H9 (cell line): ENCODE data around the gene INPP4A. TPM values are rescaled to one million over a fixed set of nuclear protein-coding genes. Genes with fewer than 3 reads are reported as not detected.

Experiments used
- DNase-seq: peaks from one replicate; pipeline ENCODE4 v3.0.0-alpha.2; 2017
- H2AFZ ChIP-seq: one replicate; pipeline ENCODE4 v1.6.1; 2013; ENCODE audit warnings: mild to moderate bottlenecking, low read length, control low read depth, moderate library complexity
- H2AK5ac ChIP-seq: 2 replicates; pipeline ENCODE4 v1.6.1; 2013; ENCODE audit warnings: low read length, control low read depth, mixed read lengths; ENCODE audit not compliant: insufficient read length
- H2BK120ac ChIP-seq: one replicate; pipeline ENCODE4 v1.6.1; 2013; ENCODE audit warnings: low read depth, mild to moderate bottlenecking, low read length, control low read depth, inconsistent platforms; ENCODE audit not compliant: poor library complexity, severe bottlenecking
- H2BK12ac ChIP-seq: 2 replicates; pipeline ENCODE4 v1.6.1; 2013; ENCODE audit warnings: low read length, control low read depth, mixed read lengths, low read depth; ENCODE audit not compliant: insufficient read length
- H2BK15ac ChIP-seq: 2 replicates; pipeline ENCODE4 v1.6.1; 2013; ENCODE audit warnings: low read depth, low read length, control low read depth
- H2BK20ac ChIP-seq: one replicate; pipeline ENCODE4 v1.6.1; 2013; ENCODE audit warnings: low read depth, mild to moderate bottlenecking, low read length, control low read depth, inconsistent platforms; ENCODE audit not compliant: poor library complexity, severe bottlenecking
- H2BK5ac ChIP-seq: 2 replicates; pipeline ENCODE4 v1.6.1; 2013; ENCODE audit warnings: low read length, control low read depth, mixed read lengths; ENCODE audit not compliant: insufficient read length
- H3K14ac ChIP-seq: 2 replicates; pipeline ENCODE4 v1.6.1; 2013; ENCODE audit warnings: low read length, control low read depth; ENCODE audit not compliant: insufficient read depth
- H3K18ac ChIP-seq: 2 replicates; pipeline ENCODE4 v1.6.1; 2013; ENCODE audit warnings: low read depth, mild to moderate bottlenecking, mixed read lengths, low read length, control low read depth; ENCODE audit not compliant: insufficient read length
- H3K23ac ChIP-seq: 2 replicates; pipeline ENCODE4 v1.6.1; 2013; ENCODE audit warnings: low read length, control low read depth, mixed read lengths, low read depth; ENCODE audit not compliant: insufficient read length
- H3K23me2 ChIP-seq: 2 replicates; pipeline ENCODE4 v1.6.1; 2013; ENCODE audit warnings: low read depth, mild to moderate bottlenecking, mixed read lengths, low read length, control low read depth; ENCODE audit not compliant: insufficient read length, poor library complexity, severe bottlenecking
- H3K27ac ChIP-seq: 2 replicates; pipeline ENCODE4 v1.5.1; 2013; ENCODE audit warnings: low read length, control low read depth, mixed read lengths, low read depth; ENCODE audit not compliant: insufficient read length
- H3K27me3 ChIP-seq: 2 replicates; pipeline ENCODE4 v1.6.1; 2013; ENCODE audit warnings: low read length, control low read depth, inconsistent platforms; ENCODE audit not compliant: insufficient read depth
- H3K4ac ChIP-seq: 2 replicates; pipeline ENCODE4 v1.6.1; 2013; ENCODE audit warnings: low read depth, mild to moderate bottlenecking, control low read depth, inconsistent platforms, low read length, moderate library complexity
- H3K4me1 ChIP-seq: 2 replicates; pipeline ENCODE4 v1.6.1; 2013; ENCODE audit warnings: low read length, control low read depth, inconsistent platforms; ENCODE audit not compliant: insufficient read depth
- H3K4me2 ChIP-seq: 2 replicates; pipeline ENCODE4 v1.6.1; 2013; ENCODE audit warnings: low read length, control low read depth, mixed read lengths; ENCODE audit not compliant: insufficient read length, insufficient read depth
- H3K56ac ChIP-seq: 2 replicates; pipeline ENCODE4 v1.6.1; 2013; ENCODE audit warnings: low read depth, mild to moderate bottlenecking, mixed read lengths, low read length, control low read depth; ENCODE audit not compliant: insufficient read length
- H3K79me1 ChIP-seq: 2 replicates; pipeline ENCODE4 v1.6.1; 2013; ENCODE audit warnings: low read depth, mild to moderate bottlenecking, moderate library complexity, low read length, control low read depth, inconsistent platforms; ENCODE audit not compliant: insufficient read depth, poor library complexity, severe bottlenecking
- H3K79me2 ChIP-seq: 2 replicates; pipeline ENCODE4 v1.6.1; 2013; ENCODE audit warnings: low read length, control low read depth, inconsistent platforms; ENCODE audit not compliant: insufficient read depth
- H3K9ac ChIP-seq: 2 replicates; pipeline ENCODE4 v1.6.1; 2013; ENCODE audit warnings: low read length, control low read depth, mixed read lengths; ENCODE audit not compliant: insufficient read length; ENCODE audit errors: extremely low read depth
- H3K9me3 ChIP-seq: one replicate; pipeline ENCODE4 v1.6.1; 2013; ENCODE audit warnings: low read depth, low read length, inconsistent platforms; ENCODE audit not compliant: control insufficient read depth
- H3T11ph ChIP-seq: one replicate; pipeline ENCODE4 v1.6.1; 2013; ENCODE audit warnings: mild to moderate bottlenecking, low read length, control low read depth, inconsistent platforms
- H4K20me1 ChIP-seq: one replicate; pipeline ENCODE4 v1.6.1; 2013; ENCODE audit not compliant: control insufficient read depth, insufficient read length, insufficient read depth
- H4K5ac ChIP-seq: 2 replicates; pipeline ENCODE4 v1.6.1; 2013; ENCODE audit warnings: low read depth, mild to moderate bottlenecking, mixed read lengths, low read length, control low read depth; ENCODE audit not compliant: insufficient read length
- H4K8ac ChIP-seq: replicated peaks from 2 replicates; pipeline ENCODE4 v1.6.1; 2013; ENCODE audit warnings: low read length, control low read depth, mixed read lengths, low read depth; ENCODE audit not compliant: insufficient read length
- H4K91ac ChIP-seq: 2 replicates; pipeline ENCODE4 v1.6.1; 2013; ENCODE audit warnings: low read depth, mild to moderate bottlenecking, moderate library complexity, mixed read lengths, low read length, control low read depth; ENCODE audit not compliant: insufficient read length
- H3K27ac Mint-ChIP-seq, 3 experiments: 2 replicates in 2 of 3; 3 replicates in 1 of 3; pipeline ENCODE4 v1.8.0; 2020 to 2021; ENCODE audit warnings: mixed read lengths in 3 of 3, mild to moderate bottlenecking in 1 of 3, moderate library complexity in 1 of 3
- H3K27me3 Mint-ChIP-seq: 2 replicates; pipeline ENCODE4 v1.8.0; 2021; ENCODE audit warnings: low read depth, mild to moderate bottlenecking, moderate library complexity, mixed read lengths
- H3K36me3 Mint-ChIP-seq, 3 experiments: 2 replicates in 2 of 3; 3 replicates in 1 of 3; pipeline ENCODE4 v1.8.0; 2020 to 2021; ENCODE audit warnings: low read depth in 3 of 3, mixed read lengths in 3 of 3; ENCODE audit not compliant: insufficient read depth in 1 of 3
- H3K4me1 Mint-ChIP-seq, 2 experiments: 2 replicates each; pipeline ENCODE4 v1.8.0; 2020; ENCODE audit warnings: mixed read lengths in 2 of 2
- H3K4me3 Mint-ChIP-seq, 2 experiments: 2 replicates in 1 of 2; 3 replicates in 1 of 2; pipeline ENCODE4 v1.8.0; 2020 to 2021; ENCODE audit warnings: mild to moderate bottlenecking in 2 of 2, mixed read lengths in 2 of 2, moderate library complexity in 1 of 2
- H3K9me3 Mint-ChIP-seq, 2 experiments: 2 replicates in 1 of 2; 3 replicates in 1 of 2; pipeline ENCODE4 v1.8.0; 2020; ENCODE audit warnings: mild to moderate bottlenecking in 2 of 2, mixed read lengths in 2 of 2, moderate library complexity in 1 of 2
- WGBS: extraction: QIAGEN DNeasy Blood & Tissue Kit; methylation state at CpG from one replicate; pipeline ENCODE4 v1.1.7; 2013; ENCODE audit warnings: missing lambda C conversion rate, low lambda C conversion rate, mixed read lengths; ENCODE audit not compliant: insufficient read length; ENCODE audit errors: extremely low coverage; 5-methylcytosine and 5-hydroxymethylcytosine counted together
- total RNA-seq: library from RNA; stranded (reverse); gene quantifications from 2 replicates; pipeline ENCODE4 v1.2.1, GENCODE V29; 2021
- TF ChIP-seq, protein P1 (sequence below): fragments of 200-600 bp; sonication (generic); conservative IDR thresholded peaks from 3 replicates; pipeline ENCODE4 v1.8.0; 2021; ENCODE audit warnings: antibody characterized with exemption, mild to moderate bottlenecking

The INPP4A gene
- total RNA-seq, 1 experiment from 2014 or later = 55.2 TPM

DNA sequence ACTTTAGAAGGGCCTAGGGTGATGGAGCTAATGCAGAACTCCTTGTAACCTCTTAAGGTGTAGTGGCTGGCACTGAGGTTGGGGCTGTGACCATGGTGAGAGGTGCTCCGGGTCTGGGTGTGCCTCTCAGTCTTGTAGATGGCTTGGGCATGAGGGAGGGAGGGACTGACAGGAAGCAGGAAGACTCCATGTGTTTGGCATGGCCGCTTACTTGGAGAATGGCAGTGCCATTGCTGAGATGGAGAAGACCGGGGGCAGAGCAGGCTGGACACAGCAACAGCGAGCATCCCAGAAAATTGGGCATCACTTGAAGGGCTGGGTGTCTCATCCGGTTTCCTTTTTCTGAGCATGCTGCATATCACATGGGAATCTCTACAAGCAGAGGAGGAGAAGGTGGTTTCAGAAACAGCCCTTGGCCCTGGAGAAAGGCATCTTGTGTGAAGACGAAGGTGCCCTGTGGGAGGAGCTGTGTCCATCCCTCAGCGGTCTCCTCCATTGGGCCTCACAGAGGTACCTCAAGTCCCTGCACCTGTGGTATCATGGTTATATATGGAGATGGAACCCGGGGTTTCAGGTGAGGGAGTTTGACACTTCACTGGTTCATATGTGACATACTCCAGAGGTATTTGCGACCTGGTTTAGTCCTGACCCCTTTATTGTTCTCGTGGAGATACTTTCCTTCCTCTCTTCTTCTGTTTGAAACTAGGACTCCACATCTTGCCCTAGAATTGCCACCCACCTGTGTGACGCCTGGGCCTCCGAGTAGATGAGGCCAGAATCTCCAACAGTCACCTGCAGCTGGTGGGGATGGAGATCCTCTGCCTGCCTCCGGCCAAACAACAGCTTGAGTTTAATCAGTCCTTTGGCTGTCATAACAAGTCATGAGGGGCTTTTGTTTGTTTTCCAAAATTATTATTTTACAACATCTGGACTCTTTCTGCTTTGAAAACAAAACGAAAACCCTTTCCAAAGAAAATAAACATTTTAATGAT is 45.6 kb downstream of the INPP4A start:
- TF ChIP-seq, protein P1, sequence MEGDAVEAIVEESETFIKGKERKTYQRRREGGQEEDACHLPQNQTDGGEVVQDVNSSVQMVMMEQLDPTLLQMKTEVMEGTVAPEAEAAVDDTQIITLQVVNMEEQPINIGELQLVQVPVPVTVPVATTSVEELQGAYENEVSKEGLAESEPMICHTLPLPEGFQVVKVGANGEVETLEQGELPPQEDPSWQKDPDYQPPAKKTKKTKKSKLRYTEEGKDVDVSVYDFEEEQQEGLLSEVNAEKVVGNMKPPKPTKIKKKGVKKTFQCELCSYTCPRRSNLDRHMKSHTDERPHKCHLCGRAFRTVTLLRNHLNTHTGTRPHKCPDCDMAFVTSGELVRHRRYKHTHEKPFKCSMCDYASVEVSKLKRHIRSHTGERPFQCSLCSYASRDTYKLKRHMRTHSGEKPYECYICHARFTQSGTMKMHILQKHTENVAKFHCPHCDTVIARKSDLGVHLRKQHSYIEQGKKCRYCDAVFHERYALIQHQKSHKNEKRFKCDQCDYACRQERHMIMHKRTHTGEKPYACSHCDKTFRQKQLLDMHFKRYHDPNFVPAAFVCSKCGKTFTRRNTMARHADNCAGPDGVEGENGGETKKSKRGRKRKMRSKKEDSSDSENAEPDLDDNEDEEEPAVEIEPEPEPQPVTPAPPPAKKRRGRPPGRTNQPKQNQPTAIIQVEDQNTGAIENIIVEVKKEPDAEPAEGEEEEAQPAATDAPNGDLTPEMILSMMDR = no peak
- H3K27ac Mint-ChIP-seq = peak overlapping the region in 2 of 3 experiments; percentile 56 to 72; a peak in 3 of 7 replicates

More for the DNA sequence above, 45.6 kb downstream of the INPP4A start:
- H3K23me2 ChIP-seq = no peaks in the 10 kb centered on the region
- H2BK20ac ChIP-seq = no peak overlapping the region
- H4K8ac ChIP-seq = no peak overlapping the region
- no peak for DNase-seq
- no CpG with 5 or more reads among the region's 14 CpGs for WGBS
- H3K27me3 ChIP-seq = no peaks in the 10 kb centered on the region
- H3K18ac ChIP-seq = no peak overlapping the region
- H3K56ac ChIP-seq = no peak overlapping the region
- H2BK5ac ChIP-seq = no peak overlapping the region
- no peaks in the 10 kb centered on the region for H3K9me3 ChIP-seq
- H2BK120ac ChIP-seq = no peak overlapping the region
- no peaks in the 10 kb centered on the region for H3K27me3 Mint-ChIP-seq
- no peak overlapping the region for H4K91ac ChIP-seq
- no peak overlapping the region for H2BK15ac ChIP-seq
- H3K36me3 Mint-ChIP-seq = peaks cover 13 to 31% (median 21%) of the 10 kb centered on the region in 3 experiments
- H3K79me1 ChIP-seq = peaks cover 5% of the 10 kb centered on the region
- H3K4ac ChIP-seq = no peak overlapping the region
- no peaks in the 10 kb centered on the region for H4K20me1 ChIP-seq
- peaks cover 2% of the 10 kb centered on the region; the same call in 1 of the 2 replicates for H3K79me2 ChIP-seq
- H3K27ac ChIP-seq = no peak overlapping the region
- H2AK5ac ChIP-seq = no peak overlapping the region
- peaks cover 2% of the 10 kb centered on the region; the same call in 1 of the 2 replicates for H3K4me1 ChIP-seq
- no peak overlapping the region for H3K4me3 Mint-ChIP-seq
- H3K4me1 Mint-ChIP-seq = peaks cover 42 to 56% of the 10 kb centered on the region in 2 experiments
- no peak overlapping the region for H2BK12ac ChIP-seq
- no peak overlapping the region for H3K9ac ChIP-seq
- no peak overlapping the region for H4K5ac ChIP-seq
- no peak overlapping the region for H3K4me2 ChIP-seq
- no peak overlapping the region for H2AFZ ChIP-seq
- H3K9me3 Mint-ChIP-seq = peaks cover 9 to 12% of the 10 kb centered on the region in 2 experiments; a peak in 4 of 5 replicates
- no peak overlapping the region for H3T11ph ChIP-seq
- no peak overlapping the region for H3K14ac ChIP-seq
- H3K23ac ChIP-seq = no peak overlapping the region
